GM12878 (cell line): ENCODE data around the gene RUVBL2. TPM values are rescaled to one million over a fixed set of nuclear protein-coding genes. Genes with fewer than 3 reads are reported as not detected.
"Not testable (repeated sequence)": the region's sequence is repeated elsewhere in the genome, so short reads cannot be mapped to it uniquely, and the experiment has no call there.

Experiments used
- ATAC-seq: fragments of 200-7000 bp; cut with Tn5 transposase; 3 replicates; pipeline ENCODE4 v1.9.1; 2020; ENCODE audit warnings: mild to moderate bottlenecking, moderate library complexity
- BruUV-seq: library from RNA; stranded (reverse); fragments of 400-500 nt; replicated peaks from 2 replicates; lab custom pipeline; 2021; lab: Mats Ljungman, UMichigan
- CTCF ChIA-PET: fragments of 300-600 bp; sonication (Branson Sonifier 250); formaldehyde crosslinking; extraction: SDS; loops from one replicate; lab custom pipeline; 2021; ENCODE audit warnings: inconsistent platforms; lab: Yijun Ruan, JAX
- POLR2A ChIA-PET: fragments of 350-600 bp; formaldehyde crosslinking; extraction: SDS; loops from one replicate; lab custom pipeline; 2021; ENCODE audit warnings: inconsistent platforms; lab: Charles Lee
- RAD21 ChIA-PET: fragments of 300-600 bp; sonication (Branson Sonifier 250); formaldehyde crosslinking; loops from one replicate; lab custom pipeline; 2023; ENCODE audit warnings: antibody characterized with exemption; ENCODE audit not compliant: unreplicated experiment; lab: Charles Lee
- SMC1A ChIA-PET: fragments of 300-600 bp; sonication (Branson Sonifier 250); formaldehyde crosslinking; loops from one replicate; lab custom pipeline; 2023; ENCODE audit not compliant: unreplicated experiment, uncharacterized antibody; lab: Charles Lee
- DNase-seq: peaks from one replicate; pipeline ENCODE4 v3.0.0-alpha.2; 2011; ENCODE audit warnings: low read depth, low spot score
- FAIRE-seq: peaks from 3 replicates; lab custom pipeline; 2011; peaks lifted over from hg19 to GRCh38; lab: Jason Lieb, UNC
- H2AFZ ChIP-seq: 2 replicates; pipeline ENCODE4 v1.6.0; 2011; ENCODE audit warnings: low read depth, low read length, control low read depth; ENCODE audit not compliant: control insufficient read depth
- H3K27ac ChIP-seq: 2 replicates; pipeline ENCODE4 v1.5.1; 2011; ENCODE audit warnings: control low read depth; ENCODE audit not compliant: control insufficient read depth, insufficient read depth
- H3K27me3 ChIP-seq, 2 experiments: replicated peaks in 1 of 2; 2 replicates each; pipeline versions ENCODE4 v1.6.0 to v1.6.1; 2011; ENCODE audit warnings: low read length in 1 of 2; ENCODE audit not compliant: control insufficient read depth in 2 of 2, insufficient read depth in 2 of 2
- H3K36me3 ChIP-seq, 2 experiments: 2 replicates each; pipeline ENCODE4 v1.5.1; 2011; ENCODE audit warnings: low read length in 1 of 2; ENCODE audit not compliant: control insufficient read depth in 2 of 2, insufficient read depth in 2 of 2
- H3K4me1 ChIP-seq: 2 replicates; pipeline ENCODE4 v1.6.1; 2011; ENCODE audit warnings: mild to moderate bottlenecking, low read length, moderate library complexity, mixed read lengths; ENCODE audit not compliant: control insufficient read depth, insufficient read depth
- H3K4me2 ChIP-seq: 2 replicates; pipeline ENCODE4 v1.6.0; 2011; ENCODE audit warnings: control low read depth; ENCODE audit not compliant: control insufficient read depth, insufficient read depth
- H3K4me3 ChIP-seq: fragments of 200-600 bp; sonication (generic); 2 replicates; pipeline ENCODE4 v1.5.1; 2016
- H3K79me2 ChIP-seq: 2 replicates; pipeline ENCODE4 v1.6.0; 2011; ENCODE audit warnings: low read length; ENCODE audit not compliant: control insufficient read depth, insufficient read depth
- H3K9ac ChIP-seq: 2 replicates; pipeline ENCODE4 v1.8.0; 2011; ENCODE audit warnings: low read length, control low read depth, mixed read lengths; ENCODE audit not compliant: control insufficient read depth, insufficient read depth
- H3K9me3 ChIP-seq: replicated peaks from 3 replicates; pipeline ENCODE4 v1.5.1; 2011; ENCODE audit warnings: mild to moderate bottlenecking, low read length; ENCODE audit not compliant: control insufficient read depth, insufficient read depth
- H4K20me1 ChIP-seq: 2 replicates; pipeline ENCODE4 v1.6.0; 2011; ENCODE audit not compliant: control insufficient read depth, insufficient read depth
- RB1 ChIP-seq: fragments of 450-650 bp; formaldehyde crosslinking; IDR thresholded peaks from 2 replicates; pipeline ENCODE4 v1.6.1; 2017; ENCODE audit warnings: mild to moderate bottlenecking, borderline replicate concordance
- SMAD1 ChIP-seq: fragments of 450-650 bp; IDR thresholded peaks from 2 replicates; pipeline ENCODE4 v1.6.1; 2018; ENCODE audit warnings: mild to moderate bottlenecking, low read depth; ENCODE audit not compliant: partially characterized antibody
- WGBS: methylation state at CpG from one replicate; pipeline ENCODE4 v1.1.6; 2016; ENCODE audit warnings: low lambda C conversion rate; ENCODE audit not compliant: insufficient replicate concordance, insufficient coverage; ENCODE audit errors: missing lambda C conversion rate; 5-methylcytosine and 5-hydroxymethylcytosine counted together
- in situ Hi-C: fragments of 300-500 bp; cut with MboI; formaldehyde crosslinking; loops from 9 replicates; pipeline ENCODE4 v1.14.3; 2018; ENCODE audit warnings: mixed read lengths
- intact Hi-C: fragments of 100-400 bp; cut with micrococcal nuclease; formaldehyde crosslinking; loops from one replicate; pipeline ENCODE4 v1.14.2; 2022; ENCODE audit not compliant: unreplicated experiment
- polyA plus RNA-seq, 11 experiments: library from polyadenylated mRNA; depleted of rRNA in 4 of 11; unstranded in 6 of 11; stranded (reverse) in 5 of 11; fragments of >200 nt; fragmentation: Nextera tagmentation in 4 of 11; fragmentation: Illumina TruSeq in 1 of 11; extraction: Ambion mirVana in 4 of 11; extraction: Trizol in 1 of 11; gene quantifications; 1 replicate in 1 of 11; 2 replicates in 10 of 11; pipeline versions ENCODE4 v1.2.1 to v1.2.3, GENCODE V29; 2011 to 2016; ENCODE audit warnings: inconsistent platforms in 2 of 11, missing spikeins in 2 of 11, low read depth in 1 of 11
- total RNA-seq, 4 experiments: library from RNA; depleted of rRNA in 3 of 4; stranded (reverse); fragments of >200 nt in 3 of 4; fragmentation: Illumina TruSeq in 1 of 4; extraction: Trizol in 1 of 4; gene quantifications; 2 replicates each; pipeline versions ENCODE4 v1.2.1 to v1.2.3, GENCODE V29; 2013 to 2021

Gene RUVBL2
- total and polyA plus RNA-seq, 10 of the 15 experiments (the other 5 are each of a cell fraction or from before 2014, with no cell fraction given) = 33.8 to 224 (median 125) TPM

GRCh38 chr19:49056902-49057596, 63.4 kb downstream of the RUVBL2 start:
- POLR2A ChIA-PET, intact Hi-C loops, H3K4me1 ChIP-seq, H3K36me3 ChIP-seq, H3K27ac ChIP-seq, RAD21 ChIA-PET, SMC1A ChIA-PET, H3K79me2 ChIP-seq, in situ Hi-C loops, H3K9ac ChIP-seq, H3K4me3 ChIP-seq, H3K9me3 ChIP-seq, H4K20me1 ChIP-seq, ATAC-seq, H2AFZ ChIP-seq, BruUV-seq, DNase-seq, FAIRE-seq: not testable (repeated sequence)
- peak overlapping the region; percentile 95; the same call in 1 of the 2 replicates for H3K4me2 ChIP-seq
- H3K27me3 ChIP-seq = peaks cover 3 to 16% of the 10 kb centered on the region in 2 experiments; a peak in 3 of 4 replicates
- 16% methylated on average over 29 of the region's 34 CpGs for WGBS
- CTCF ChIA-PET = interaction anchor here (1.0 to 1.2 kb wide), 2 partner anchors 49 to 137 kb away, joined by 3 read pairs; no protein-coding TSS in a partner anchor

- ChIA-PET SMC1A (no interaction called here), CTCF (interaction anchor here (1.2 kb wide), 1 partner anchor 49 kb away, joined by 3 read pairs; no protein-coding TSS in a partner anchor), POLR2A (no interaction called here), RAD21 (no interaction called here)
- Histone ChIP-seq H3K27me3 (peaks cover 3 to 16% of the 10 kb centered on the region in 2 experiments; a peak in 3 of 4 replicates), H3K4me1 (no peaks in the 10 kb centered on the region), H3K4me3 (no peak within 1 kb of the TSS), H3K36me3 (no peaks in the 10 kb centered on the region), H3K27ac (no peak within 1 kb of the TSS), H3K4me2 (peak within 1 kb of the TSS; percentile 95; the same call in 1 of the 2 replicates), H3K79me2 (no peaks in the 10 kb centered on the region), H2AFZ (no peak within 1 kb of the TSS), H3K9ac (no peak within 1 kb of the TSS), H4K20me1 (no peaks in the 10 kb centered on the region), H3K9me3 (no peaks in the 10 kb centered on the region)
- BruUV-seq = no TSS peak
- DNase-seq (no peak), FAIRE-seq (no peak), ATAC-seq (no peak)
- in situ Hi-C loops = no loop called here
- intact Hi-C loops = no loop called here
- 38% methylated on average over 38 of the region's 38 CpGs for WGBS
- TF ChIP-seq SMAD1 (no peak), RB1 (no peak)
These were observed 64.0 kb downstream of the RUVBL2 start, which contains the start of gene CGB7 for GRCh38 chr19:49057636-49058234. CGB7 (minus strand) TSS chr19:49057749; CDS start chr19:49055375, 2,374 bp downstream.
